DOHH2 (cell line): ENCODE results near the gene LDAH.

Source experiments
- CTCF ChIP-seq: fragments of 200-600 bp; sonication (generic); IDR thresholded peaks from one replicate; pipeline ENCODE4 v1.5.1; 2014; ENCODE audit warnings: antibody characterized with exemption, mild to moderate bottlenecking, low read depth, low read length; ENCODE audit not compliant: poor library complexity, severe bottlenecking
- EZH2phosphoT487 ChIP-seq: fragments of 200-600 bp; sonication (generic); IDR thresholded peaks from 2 replicates; pipeline ENCODE4 v1.6.1; 2017; ENCODE audit warnings: borderline replicate concordance, mild to moderate bottlenecking, antibody characterized with exemption, low read length, moderate library complexity, mixed read lengths

DNA sequence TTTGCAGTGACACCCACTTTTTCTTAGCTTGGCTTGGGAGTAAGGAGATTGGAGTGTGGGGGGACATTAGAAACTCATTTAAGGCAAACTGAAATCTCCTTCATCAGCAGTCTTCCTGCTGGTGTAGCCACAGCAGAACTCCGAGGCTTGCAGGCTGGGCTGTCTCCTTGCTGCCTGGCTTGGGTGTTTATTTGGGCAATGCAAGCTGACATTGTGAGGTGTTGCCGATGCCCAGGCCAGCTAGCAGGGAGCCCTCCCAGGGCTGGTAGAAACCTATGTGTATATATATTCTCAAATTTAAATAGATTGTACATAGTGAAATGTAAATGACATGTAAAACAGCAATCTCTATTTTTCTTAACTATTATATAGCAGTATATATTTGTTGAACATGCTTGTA, 144.1 kb downstream of the LDAH start:
- TF ChIP-seq CTCF (no peak), EZH2phosphoT487 (no peak)
